ENCODE data around the gene STX4. TPM values are rescaled to one million over a fixed set of nuclear protein-coding genes. Genes with fewer than 3 reads are reported as not detected.
A peak's percentile ranks its signal among the peaks of the same experiment; 100 is the strongest.

Gene STX4
- total and polyA plus RNA-seq, 9 of the 15 experiments (the other 6 are each of a cell fraction or from before 2014, with no cell fraction given): 3.2 to 48.0 (median 21.5) TPM

DNA sequence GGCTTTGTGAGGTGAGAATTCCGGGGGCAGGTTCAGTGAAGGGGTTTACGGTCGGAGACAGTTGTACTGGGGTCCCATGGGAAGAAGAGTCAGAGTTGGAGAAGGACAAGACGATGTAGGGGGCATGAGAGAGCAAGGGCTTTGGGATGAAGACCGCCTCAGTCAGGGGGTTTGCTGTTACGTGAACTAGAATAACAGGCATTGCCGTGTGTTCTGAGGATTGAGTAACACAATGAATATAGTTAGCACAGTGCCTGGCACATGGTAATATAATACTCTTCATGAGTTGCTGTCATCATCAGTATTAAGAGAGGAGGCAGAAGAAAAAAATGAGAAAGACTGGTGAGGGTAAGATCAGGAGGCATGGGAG lies 41.4 kb downstream of the STX4 start (continued):
- TF ChIP-seq AFF1 (IDR thresholded peaks at IDR 0.05; ENCODE audit: low read depth in 1 of 2, partially characterized antibody in 2 of 2) (no peak), ZNF3 (CRISPR knock-in tag; IDR thresholded peaks at IDR 0.05) (no peak), ZNF407 (IDR thresholded peaks at IDR 0.05; ENCODE audit: low read depth) (0 out of 2 replicates have a peak, but pooled peaks have one; percentile 5), POLR2AphosphoS2 (IDR thresholded peaks at IDR 0.05; ENCODE audit: low read length) (no peak), ZNF584 (CRISPR knock-in tag; IDR thresholded peaks at IDR 0.05; ENCODE audit: low read depth) (no peak)

Measured in K562 (cell line).